GM19099 (cell line): Measurements from ENCODE around the gene LURAP1L.

ENCODE experiments used
- POLR2A ChIP-seq: IDR thresholded peaks from 3 replicates; pipeline ENCODE4 v1.6.1; 2011; ENCODE audit warnings: low read depth; ENCODE audit not compliant: insufficient read length; ENCODE audit errors: extremely low read depth

Gene LURAP1L

DNA sequence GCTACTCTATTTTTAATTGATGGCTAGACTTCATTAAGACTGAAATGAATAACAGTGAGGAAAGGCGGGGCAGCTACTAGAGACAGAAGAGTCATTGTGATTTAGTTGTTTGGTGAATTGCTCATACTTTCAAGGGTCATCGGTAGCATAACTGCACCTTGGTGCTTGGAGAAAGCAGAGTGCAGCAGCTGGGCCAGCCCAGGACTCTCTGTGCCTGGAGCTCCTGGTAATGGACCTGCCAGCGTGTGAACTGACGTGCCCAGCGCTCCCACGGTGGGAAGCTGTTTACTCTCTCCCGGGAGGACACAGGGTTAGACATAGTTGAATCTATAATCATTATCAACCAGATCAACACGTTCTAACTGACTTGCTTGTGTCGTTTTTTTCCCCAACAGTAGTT is 42.9 kb downstream of the LURAP1L start:
- TF ChIP-seq POLR2A: no peak

DNA sequence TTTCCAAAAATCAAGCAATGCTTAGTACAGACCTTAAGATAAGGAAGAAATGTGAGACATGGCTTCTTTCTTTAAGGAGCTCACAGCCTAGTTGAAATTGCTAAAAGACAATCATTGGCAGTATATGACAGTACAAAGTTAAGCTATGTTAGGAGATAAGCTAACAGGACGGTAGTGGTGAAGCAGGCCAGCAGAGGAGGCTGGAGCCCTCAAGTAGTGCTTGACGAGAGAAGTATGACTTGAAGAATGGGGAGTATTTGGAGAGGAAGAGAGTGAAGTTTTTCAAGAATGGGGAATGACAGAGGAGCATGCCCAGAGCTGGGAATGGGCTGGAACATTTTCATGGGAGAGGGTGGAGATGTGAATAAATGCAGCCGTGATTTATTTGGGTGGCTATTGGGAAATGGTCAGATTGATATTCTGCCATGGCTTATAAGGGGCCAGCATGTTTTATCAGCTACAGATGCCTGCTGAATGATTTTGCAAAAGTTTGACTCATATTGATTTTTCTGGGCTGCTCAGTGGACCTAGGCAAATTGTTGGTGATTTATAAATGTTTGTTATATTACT is 43.7 kb downstream of the LURAP1L start:
- no peak for TF ChIP-seq POLR2A

DNA sequence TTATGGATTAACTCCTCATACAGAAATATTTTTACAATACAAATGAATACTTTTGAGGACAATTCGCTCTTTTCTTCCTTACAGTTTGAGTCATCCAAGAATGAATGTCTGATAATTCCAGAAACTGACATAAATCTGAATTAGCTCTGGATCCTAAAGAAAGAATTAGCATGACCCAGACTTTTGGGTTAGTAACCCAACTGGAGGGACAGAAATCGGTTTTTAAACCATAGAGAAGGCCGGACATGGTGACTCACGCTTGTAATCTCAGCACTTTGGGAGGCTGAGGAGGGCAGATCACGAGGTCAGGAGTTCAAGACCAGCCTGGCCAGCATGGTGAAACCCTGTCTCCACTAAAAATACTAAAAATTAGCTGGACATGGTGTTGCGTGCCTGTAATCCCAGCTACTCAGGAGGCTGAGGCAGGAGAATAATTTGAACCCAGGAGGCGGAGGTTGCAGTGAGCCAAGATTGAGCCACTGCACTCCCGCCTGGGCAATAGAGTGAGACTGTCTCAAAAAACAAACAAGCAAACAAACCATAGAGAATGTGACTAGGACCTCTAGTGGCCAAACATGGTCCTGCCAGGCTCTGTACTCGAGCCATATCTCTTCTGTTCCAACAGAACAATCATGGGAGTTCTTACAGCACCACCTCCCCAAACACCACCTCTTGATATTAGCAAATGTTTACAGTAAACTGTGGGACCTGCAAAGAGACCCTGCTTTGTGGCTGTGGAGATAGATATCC is 44.8 kb downstream of the LURAP1L start:
- no peak for TF ChIP-seq POLR2A

DNA sequence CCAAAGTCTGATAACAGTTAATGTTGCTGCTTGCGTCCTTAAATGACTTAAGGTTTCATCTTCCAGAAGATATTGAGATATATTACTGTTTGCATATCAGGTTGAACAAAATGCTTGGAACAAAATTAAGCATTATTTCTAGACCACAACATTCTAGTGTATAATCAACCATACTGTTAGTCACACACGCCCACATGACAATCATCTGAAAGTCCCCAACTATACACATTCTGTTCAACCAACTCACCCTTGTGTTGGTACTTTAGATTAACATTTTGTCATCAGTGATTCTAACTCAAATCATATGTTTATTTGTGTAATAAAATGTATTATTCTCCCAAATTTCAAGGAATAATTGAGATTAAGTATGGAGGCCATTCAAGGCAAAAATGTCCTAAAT is 47.3 kb downstream of the LURAP1L start:
- no peak for TF ChIP-seq POLR2A

DNA sequence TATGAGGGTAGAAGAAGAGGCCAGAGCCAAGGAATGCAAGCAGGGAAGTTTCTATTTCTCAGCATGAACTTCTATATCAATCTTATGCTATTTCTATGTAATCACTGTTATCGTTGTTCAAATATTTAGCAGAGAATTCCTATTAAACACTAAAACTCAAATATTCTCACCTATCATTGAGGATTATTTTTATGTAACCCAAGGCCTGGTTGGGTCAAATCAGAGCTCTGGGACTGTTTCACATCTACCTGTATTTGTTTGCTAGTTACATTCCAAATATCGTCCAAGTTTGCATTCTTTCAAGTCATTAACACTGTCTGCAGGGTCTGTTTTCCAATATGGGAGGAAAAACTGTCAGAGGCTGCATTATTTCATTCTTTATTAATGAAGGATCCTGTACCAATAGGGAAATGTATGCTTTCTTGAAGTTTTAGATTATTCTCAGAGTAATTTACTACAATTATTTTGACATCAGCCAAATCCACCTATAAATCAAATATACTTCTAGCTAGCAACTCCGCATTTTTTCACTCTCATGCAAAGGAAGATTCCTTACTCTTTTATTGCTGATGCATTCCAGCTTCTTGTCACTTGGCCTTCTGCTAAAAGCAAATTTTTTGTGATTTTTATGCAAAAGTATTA is 52.2 kb downstream of the LURAP1L start:
- no peak for TF ChIP-seq POLR2A

DNA sequence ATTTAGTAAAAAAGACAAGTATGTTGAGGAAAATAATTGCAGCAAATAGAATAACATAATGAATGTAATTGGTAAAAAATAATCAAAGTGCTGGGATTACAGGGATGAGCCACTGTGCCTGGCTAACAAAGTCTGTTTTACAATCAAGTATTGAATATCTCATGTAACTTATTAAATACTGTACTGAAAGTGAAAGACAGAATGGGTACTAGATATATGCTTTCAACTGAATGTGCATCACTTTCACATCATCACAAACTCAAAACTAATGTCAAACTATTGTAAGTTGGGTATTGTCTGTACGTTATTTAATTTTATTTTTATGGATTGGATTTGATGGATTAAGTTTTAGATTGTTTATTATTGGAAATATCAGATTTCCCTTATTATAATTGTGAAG is 58.9 kb downstream of the LURAP1L start:
- TF ChIP-seq POLR2A: no peak

DNA sequence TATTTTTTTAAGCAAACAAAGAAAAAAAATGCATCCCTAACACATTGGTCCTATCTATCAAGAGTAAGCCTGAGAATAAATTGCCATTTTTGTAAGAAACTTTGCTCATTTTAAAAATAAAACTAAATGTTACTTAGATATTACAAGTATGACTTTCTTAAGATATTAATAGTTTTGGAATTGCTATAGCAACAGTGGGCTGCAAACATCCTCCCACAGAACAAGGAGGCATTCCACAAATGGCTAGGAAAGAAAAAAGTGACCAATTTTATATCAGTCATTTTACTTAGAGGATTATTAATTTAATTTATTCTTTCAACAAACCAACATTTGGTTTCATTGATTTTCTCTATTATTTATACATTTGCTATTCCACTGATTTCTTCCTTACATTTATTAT is 63.7 kb downstream of the LURAP1L start:
- TF ChIP-seq POLR2A: no peak

DNA sequence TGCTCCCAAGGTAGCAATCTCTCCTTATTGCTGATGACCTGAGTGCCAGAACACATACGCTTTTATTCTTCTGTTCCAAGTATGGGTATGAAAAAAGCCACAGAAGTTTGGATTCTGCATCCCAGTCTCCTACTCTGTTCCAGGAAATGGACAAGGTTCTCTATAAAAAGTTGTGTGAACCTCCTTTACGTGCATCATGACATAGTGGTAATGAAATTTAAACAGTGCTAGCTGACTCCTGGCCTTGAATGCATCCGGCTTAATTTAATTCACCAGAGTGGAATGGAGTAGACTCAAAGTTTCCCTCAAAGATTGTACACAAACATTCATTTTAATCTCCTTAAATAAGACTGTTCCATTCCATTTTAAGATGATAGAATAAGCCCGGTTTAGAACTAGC is 68.9 kb downstream of the LURAP1L start:
- no peak for TF ChIP-seq POLR2A

DNA sequence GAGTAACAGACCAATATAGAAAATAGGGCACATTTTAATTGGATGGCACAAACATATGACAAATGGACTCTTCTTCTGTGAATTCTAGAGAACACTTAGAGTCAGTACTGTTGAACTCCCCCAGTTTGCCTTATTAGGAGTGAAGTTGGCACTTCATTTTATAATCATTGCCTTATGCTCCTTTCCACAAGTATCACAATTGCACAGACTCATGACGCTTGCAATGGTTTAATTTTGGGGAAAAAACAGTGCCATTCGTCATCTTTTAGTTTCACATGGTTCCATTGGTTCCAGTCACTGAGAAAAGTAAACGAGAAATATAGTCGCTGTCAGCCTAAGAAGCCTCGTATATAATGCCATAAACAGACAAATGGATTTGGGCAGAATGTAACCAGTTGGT is 71.2 kb downstream of the LURAP1L start:
- TF ChIP-seq POLR2A: no peak

DNA sequence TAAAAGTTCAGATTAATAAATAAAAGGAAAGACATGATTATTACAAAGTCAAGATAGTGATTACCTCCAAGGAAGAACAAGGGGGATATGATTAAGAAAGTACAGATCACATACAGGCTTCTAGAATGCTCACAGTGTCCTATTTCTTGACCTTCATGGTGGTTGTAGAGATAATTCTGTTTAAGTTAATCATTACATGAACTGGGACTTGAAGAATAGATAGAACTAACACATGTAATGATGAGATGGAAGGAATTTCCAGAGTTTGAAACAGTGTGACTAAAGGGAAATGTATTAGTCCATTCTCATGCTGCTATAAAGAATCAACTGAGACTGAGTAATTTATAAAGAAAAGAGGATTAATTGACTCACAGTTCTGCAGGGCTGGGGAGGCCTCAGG is 72.7 kb downstream of the LURAP1L start:
- no peak for TF ChIP-seq POLR2A

DNA sequence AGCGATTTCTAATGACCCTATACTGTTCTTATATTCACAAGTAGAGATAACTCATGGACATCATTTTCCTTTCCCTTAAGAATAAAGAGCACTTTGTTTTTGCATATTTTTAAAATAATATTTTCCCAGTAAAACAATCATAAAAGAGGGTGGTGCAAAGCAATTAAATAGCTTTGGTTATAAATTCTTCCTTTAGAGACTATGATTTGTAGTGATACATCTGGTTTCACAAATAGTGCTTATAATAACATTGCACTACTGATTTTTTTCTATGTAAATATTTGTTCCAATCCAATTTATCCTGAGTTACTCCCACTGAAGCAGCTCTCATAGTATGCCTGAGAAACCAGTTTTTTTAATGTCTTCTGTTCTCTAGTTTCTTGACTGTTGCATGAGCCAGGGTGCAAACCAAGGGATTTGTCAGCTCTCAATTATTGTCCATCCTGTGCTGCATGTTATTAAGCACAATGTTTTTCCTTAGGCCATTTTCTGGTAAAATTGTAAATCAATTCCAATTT is 74.7 kb downstream of the LURAP1L start:
- no peak for TF ChIP-seq POLR2A

DNA sequence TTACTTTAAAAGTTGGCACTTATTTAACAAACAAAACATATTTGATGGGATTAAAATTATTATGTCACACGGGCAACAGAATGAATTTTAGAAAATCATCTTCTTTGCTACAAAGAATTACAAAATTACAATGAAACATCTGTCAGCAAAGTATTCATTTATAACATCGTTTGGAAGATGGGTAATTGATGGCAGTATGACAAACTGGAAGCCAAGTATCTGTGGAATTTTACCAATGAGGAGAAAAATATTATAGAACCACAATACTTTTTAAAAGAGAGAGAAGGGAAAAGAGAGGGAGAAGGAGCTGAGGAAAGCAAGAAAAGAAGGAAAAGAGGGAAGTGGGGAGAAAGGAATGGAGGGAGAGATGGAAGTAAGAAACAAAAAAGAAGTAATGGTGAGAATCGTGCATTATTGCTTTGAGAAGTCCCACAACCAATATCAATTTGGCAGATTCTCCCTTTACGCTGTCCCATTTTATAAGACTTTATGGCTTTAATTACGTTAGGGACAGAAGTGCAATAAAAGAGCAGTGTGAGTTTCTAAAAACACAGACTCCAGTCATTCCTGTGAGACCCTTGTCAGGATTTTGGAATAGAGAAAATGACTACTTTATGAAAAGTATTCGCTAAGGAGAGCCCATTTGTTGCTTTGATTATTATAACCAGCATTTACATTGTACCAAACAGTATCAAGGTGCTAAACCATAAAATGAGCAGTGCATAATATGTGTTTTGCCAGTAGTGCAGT is 76.7 kb downstream of the LURAP1L start:
- TF ChIP-seq POLR2A: no peak

DNA sequence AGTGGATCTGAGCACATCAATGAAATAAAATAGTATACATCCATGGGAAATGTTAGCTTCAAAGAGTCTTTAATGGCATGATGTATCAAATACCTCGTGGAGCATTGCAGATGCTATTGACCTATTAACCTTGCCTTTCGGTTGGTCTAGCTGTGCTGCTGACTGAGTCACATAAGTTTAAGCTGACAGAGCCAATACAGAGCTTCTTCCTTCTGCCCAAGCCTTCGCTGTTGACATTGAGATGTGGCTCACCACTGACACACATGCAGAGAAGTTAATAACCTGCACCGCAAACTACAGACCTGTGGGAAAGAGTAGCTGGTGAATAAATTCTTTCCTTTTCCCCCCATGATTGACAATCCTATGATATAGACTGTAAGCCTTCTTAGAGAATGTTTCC is 78.2 kb downstream of the LURAP1L start:
- no peak for TF ChIP-seq POLR2A

DNA sequence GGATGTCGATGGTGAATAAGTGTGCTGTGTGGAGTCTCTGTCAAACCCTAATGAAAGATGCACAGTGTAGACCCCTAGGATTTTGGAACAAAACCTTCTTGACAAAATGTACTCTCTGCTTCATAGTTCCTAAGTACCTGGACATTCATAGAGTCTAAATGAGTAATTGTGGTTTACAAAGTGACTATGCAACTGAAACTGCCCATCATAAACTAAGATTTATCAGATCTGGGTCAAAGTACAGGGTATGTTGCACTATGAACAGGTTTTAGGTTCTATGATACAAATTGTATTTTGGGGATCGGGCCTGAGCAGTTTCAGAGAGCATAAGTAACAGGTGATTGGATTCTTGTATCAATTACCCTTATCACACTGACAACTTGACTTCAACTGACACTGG is 79.4 kb downstream of the LURAP1L start:
- TF ChIP-seq POLR2A: no peak

DNA sequence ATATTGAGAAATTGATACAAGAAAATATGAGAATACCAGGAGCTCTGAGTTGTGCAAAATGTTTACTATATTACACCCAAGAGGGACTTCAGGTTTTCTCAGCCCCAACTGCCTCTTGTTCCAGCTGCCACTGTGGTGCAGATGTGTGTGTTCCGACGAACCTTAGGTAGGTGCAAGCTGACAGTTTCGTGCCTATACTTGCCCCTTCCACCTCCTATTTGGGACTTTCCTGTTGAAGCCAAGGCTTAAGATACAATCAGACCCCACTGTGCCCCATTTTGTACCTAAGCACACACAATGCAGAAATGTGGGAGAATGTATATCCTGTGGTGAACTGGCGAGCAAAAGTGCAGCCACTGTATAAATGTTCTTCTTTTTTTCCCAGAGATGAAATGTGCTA is 80.2 kb downstream of the LURAP1L start:
- TF ChIP-seq POLR2A: no peak
